Measurements from ENCODE around the gene ATP8B1. TPM values are rescaled to one million over a fixed set of nuclear protein-coding genes. Genes with fewer than 3 reads are reported as not detected.
"Not testable (repeated sequence)": the region's sequence is repeated elsewhere in the genome, so short reads cannot be mapped to it uniquely, and the experiment has no call there.

ATP8B1 gene
- total RNA-seq, 6 experiments from 2014 or later = 9.0 to 18.4 (median 17.1) TPM

DNA sequence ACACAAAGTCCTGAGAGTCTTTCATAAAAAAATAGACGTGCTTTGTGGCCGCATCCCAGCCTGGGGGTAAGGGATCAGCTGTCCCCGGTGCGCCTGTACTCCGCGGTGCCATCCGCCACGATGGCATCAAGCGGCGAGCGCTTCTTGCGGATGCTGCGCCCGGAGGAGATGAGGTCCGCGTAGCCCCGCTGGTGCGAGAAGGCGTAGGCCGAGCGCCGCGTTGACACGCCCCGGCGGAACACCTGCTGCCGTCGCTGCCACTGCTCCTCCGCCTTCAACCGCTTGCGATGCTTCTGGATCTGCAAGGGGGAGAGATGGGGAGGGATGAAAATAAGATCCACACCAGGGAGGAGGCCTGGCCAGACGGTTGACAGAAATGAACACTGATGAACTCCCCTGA is 154.7 kb downstream of the ATP8B1 start:
- TF ChIP-seq POLR2A (IDR thresholded peaks at IDR 0.05) = no peak
- intact Hi-C loops (cut with DNase I) = no loop called here

DNA sequence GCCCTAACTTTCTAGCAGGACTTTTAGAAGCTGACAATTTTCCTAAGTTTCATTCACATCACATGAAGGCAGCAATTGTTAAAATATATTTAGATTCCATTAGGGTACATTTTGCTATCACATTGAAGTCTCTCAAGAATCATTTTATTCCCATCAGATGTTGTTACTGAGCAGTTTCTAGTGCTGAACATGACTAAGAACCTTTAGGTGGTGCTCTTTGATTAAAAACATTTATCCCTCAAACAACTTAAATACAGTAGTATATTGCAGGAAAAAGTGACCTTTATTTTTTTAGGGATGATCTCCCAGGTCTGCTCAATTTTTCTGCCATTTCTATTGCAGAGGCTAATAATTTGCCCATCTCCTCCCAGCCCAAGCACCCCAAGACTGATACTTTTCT is 158.6 kb downstream of the ATP8B1 start:
- ATAC-seq (peak in 2 of 4 donors; percentile 27 to 37), DNase-seq (no peak)
- Histone ChIP-seq H3K27me3 (no peaks in the 10 kb centered on the region), H3K4me1 (peaks cover 0 to 1% (median 0%) of the 10 kb centered on the region in 4 donors), H3K4me3 (no peak overlapping the region), H3K36me3 (peaks cover 0 to 3% (median under 1%) of the 10 kb centered on the region in 4 donors), H3K9me3 (no peaks in the 10 kb centered on the region), H3K27ac (no peak overlapping the region)
- intact Hi-C loops (cut with DNase I) = no loop called here
- TF ChIP-seq, protein P1, sequence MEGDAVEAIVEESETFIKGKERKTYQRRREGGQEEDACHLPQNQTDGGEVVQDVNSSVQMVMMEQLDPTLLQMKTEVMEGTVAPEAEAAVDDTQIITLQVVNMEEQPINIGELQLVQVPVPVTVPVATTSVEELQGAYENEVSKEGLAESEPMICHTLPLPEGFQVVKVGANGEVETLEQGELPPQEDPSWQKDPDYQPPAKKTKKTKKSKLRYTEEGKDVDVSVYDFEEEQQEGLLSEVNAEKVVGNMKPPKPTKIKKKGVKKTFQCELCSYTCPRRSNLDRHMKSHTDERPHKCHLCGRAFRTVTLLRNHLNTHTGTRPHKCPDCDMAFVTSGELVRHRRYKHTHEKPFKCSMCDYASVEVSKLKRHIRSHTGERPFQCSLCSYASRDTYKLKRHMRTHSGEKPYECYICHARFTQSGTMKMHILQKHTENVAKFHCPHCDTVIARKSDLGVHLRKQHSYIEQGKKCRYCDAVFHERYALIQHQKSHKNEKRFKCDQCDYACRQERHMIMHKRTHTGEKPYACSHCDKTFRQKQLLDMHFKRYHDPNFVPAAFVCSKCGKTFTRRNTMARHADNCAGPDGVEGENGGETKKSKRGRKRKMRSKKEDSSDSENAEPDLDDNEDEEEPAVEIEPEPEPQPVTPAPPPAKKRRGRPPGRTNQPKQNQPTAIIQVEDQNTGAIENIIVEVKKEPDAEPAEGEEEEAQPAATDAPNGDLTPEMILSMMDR (IDR thresholded peaks at IDR 0.05) = peak in 2 of 4 donors; percentile 19 to 32
- no peak for TF ChIP-seq POLR2A (IDR thresholded peaks at IDR 0.05)

More for the DNA sequence above, 154.7 kb downstream of the ATP8B1 start:
- H3K4me1 ChIP-seq = peaks cover 0 to 15% (median 0%) of the 10 kb centered on the region in 4 donors
- 92% methylated on average over 22 of the region's 32 CpGs for WGBS (ENCODE audit: insufficient coverage, low coverage, low lambda C conversion rate, missing lambda C conversion rate)
- H3K4me3 ChIP-seq = no peak overlapping the region
- H3K27me3 ChIP-seq = no peaks in the 10 kb centered on the region
- H3K36me3 ChIP-seq = peaks cover 0 to 10% (median 0%) of the 10 kb centered on the region in 4 donors
- no peak overlapping the region for H3K27ac ChIP-seq
- H3K9me3 ChIP-seq = no peaks in the 10 kb centered on the region
- ATAC-seq (no peak), DNase-seq (no peak)

DNA sequence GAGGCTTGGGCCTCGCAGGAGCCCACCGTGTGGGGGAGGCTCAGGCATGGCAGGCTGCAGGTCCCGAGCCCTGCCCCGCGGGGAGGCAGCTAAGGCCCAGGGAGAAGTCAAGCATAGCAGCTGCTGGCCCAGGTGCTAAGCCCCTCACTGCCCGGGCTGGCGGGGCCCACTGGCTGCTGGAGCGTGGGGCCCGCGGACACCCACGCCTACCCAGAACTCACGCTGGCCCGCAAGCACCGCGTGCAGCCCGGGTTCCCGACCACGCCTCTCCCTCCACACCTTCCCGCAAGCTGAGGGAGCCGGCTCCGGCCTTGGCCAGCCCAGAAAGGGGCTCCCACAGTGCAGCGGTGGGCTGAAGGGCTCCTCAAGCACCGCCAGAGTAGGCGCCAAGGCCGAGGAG is 159.4 kb downstream of the ATP8B1 start:
- intact Hi-C loops (cut with DNase I); H3K4me3 ChIP-seq; H3K27me3 ChIP-seq; ATAC-seq; DNase-seq; H3K36me3 ChIP-seq; H3K27ac ChIP-seq; H3K9me3 ChIP-seq; H3K4me1 ChIP-seq: not testable (repeated sequence)
- no CpG with 5 or more reads among the region's 25 CpGs for WGBS (ENCODE audit: insufficient coverage, low coverage, low lambda C conversion rate, missing lambda C conversion rate)

DNA sequence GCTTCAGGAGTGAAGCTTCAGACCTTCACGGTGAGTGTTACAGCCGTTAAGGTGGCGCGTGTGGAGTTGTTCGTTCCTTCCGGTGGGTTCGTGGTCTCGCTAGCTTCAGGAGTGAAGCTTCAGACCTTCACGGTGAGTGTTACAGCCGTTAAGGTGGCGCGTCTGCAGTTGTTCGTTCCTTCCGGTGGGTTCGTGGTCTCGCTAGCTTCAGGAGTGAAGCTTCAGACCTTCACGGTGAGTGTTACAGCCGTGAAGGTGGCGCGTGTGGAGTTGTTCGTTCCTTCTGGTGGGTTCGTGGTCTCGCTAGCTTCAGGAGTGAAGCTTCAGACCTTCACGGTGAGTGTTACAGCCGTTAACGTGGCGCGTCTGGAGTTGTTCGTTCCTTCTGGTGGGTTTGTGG is 160.7 kb downstream of the ATP8B1 start:
- H3K36me3 ChIP-seq; H3K9me3 ChIP-seq; ATAC-seq; H3K4me1 ChIP-seq; DNase-seq; H3K27me3 ChIP-seq; H3K27ac ChIP-seq; H3K4me3 ChIP-seq; intact Hi-C loops (cut with DNase I): not testable (repeated sequence)
- WGBS (ENCODE audit: insufficient coverage, low coverage, low lambda C conversion rate, missing lambda C conversion rate) = 96% methylated on average over 15 of the region's 29 CpGs

DNA sequence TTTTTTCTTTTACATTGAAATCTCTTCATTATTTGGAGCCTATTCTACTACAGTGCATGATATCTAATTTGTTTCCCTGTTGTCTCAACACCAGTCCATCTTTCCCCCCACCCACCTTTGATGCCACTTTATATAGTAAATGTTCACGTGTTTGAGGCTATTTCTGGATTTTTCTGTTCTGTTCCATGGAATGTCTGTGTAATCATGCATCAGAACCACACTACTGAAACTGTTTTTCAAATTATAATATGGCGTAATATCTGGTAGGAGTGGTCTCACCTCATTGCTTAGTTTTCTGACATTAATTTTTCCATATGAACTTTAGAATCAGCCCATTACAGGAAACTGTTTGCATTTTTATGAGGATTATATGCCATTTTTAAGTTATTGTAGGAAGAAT is 162.4 kb downstream of the ATP8B1 start:
- H3K4me1 ChIP-seq = no peaks in the 10 kb centered on the region
- H3K27ac ChIP-seq = no peak overlapping the region
- H3K9me3 ChIP-seq = no peaks in the 10 kb centered on the region
- H3K4me3 ChIP-seq = no peak overlapping the region
- ATAC-seq (no peak), DNase-seq (no peak)
- peaks cover 0 to 1% (median 0%) of the 10 kb centered on the region in 4 donors for H3K36me3 ChIP-seq
- H3K27me3 ChIP-seq = no peaks in the 10 kb centered on the region
- TF ChIP-seq, protein P1 (IDR thresholded peaks at IDR 0.05) = no peak
- TF ChIP-seq POLR2A (IDR thresholded peaks at IDR 0.05) = no peak
- intact Hi-C loops (cut with DNase I) = no loop called here
- 58% methylated on average over 2 of the region's 2 CpGs for WGBS (ENCODE audit: insufficient coverage, low coverage, low lambda C conversion rate, missing lambda C conversion rate)

DNA sequence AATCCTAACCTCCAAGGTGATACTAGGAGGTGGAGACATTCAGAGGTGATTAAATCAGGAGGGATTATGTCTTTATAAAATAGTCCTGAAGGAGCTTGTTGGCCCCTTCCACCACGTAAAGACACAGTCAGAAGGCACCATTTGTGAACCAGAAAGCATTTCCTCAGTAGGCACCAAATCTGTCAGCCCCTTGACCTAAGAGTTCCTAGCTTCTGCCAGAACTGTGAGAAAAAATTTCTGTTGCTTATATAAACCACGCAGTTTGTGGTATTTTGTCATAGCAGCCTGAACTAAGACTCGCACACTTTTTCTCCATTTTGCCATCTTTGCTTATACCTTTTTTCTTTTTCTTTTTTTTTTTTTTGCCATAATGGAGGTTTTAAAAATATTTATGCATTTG is 162.9 kb downstream of the ATP8B1 start:
- WGBS (ENCODE audit: insufficient coverage, low coverage, low lambda C conversion rate, missing lambda C conversion rate) = 46% methylated on average over 3 of the region's 3 CpGs
- peaks cover 0 to 1% (median 0%) of the 10 kb centered on the region in 4 donors for H3K36me3 ChIP-seq
- no peak for TF ChIP-seq POLR2A (IDR thresholded peaks at IDR 0.05)
- TF ChIP-seq, protein P1 (IDR thresholded peaks at IDR 0.05) = no peak
- intact Hi-C loops (cut with DNase I) = no loop called here
- ATAC-seq (no peak), DNase-seq (no peak)
- H3K4me1 ChIP-seq = no peaks in the 10 kb centered on the region
- H3K27me3 ChIP-seq = no peaks in the 10 kb centered on the region
- no peak overlapping the region for H3K27ac ChIP-seq
- no peaks in the 10 kb centered on the region for H3K9me3 ChIP-seq
- no peak overlapping the region for H3K4me3 ChIP-seq
